HEK293 (cell line): ENCODE data around the gene PLA2G4C.

Experiments
- CTCF ChIA-PET: fragments of 350-600 bp; formaldehyde crosslinking; extraction: SDS; loops from one replicate; lab custom pipeline; 2021; ENCODE audit warnings: antibody characterized with exemption; lab: Yijun Ruan, JAX
- POLR2A ChIA-PET: fragments of 300-600 bp; formaldehyde crosslinking; extraction: SDS; loops from one replicate; lab custom pipeline; 2020; ENCODE audit warnings: antibody characterized with exemption, inconsistent platforms; lab: Yijun Ruan, JAX
- H3K27ac ChIP-seq: fragments of 200-500 bp; sonication (Bioruptor generic); 2 replicates; pipeline ENCODE4 v1.5.1; 2014; ENCODE audit warnings: low read depth, low read length, control low read depth, inconsistent platforms; ENCODE audit errors: extremely low read depth
- H3K36me3 ChIP-seq, 2 experiments: fragments of 200-500 bp in 1 of 2; sonication (Bioruptor generic) in 1 of 2; 1 replicate in 1 of 2; 2 replicates in 1 of 2; pipeline ENCODE4 v1.5.1; 2014 to 2017; ENCODE audit warnings: inconsistent platforms in 2 of 2, low read length in 2 of 2; ENCODE audit not compliant: control insufficient read depth in 2 of 2, insufficient read depth in 1 of 2
- H3K4me1 ChIP-seq: fragments of 200-500 bp; sonication (Bioruptor generic); 2 replicates; pipeline ENCODE4 v1.5.1; 2014; ENCODE audit warnings: mild to moderate bottlenecking, low read length, inconsistent platforms; ENCODE audit not compliant: control insufficient read depth, insufficient read depth
- H3K4me3 ChIP-seq: 2 replicates; pipeline ENCODE4 v1.5.1; 2011; ENCODE audit warnings: low read depth, mild to moderate bottlenecking, control low read depth, low read length, moderate library complexity
- H3K9me3 ChIP-seq: fragments of 200-500 bp; sonication (Bioruptor generic); 2 replicates; pipeline ENCODE4 v1.5.1; 2014; ENCODE audit warnings: low read depth, low read length, inconsistent platforms; ENCODE audit not compliant: control insufficient read depth, insufficient read depth
- BCL11A ChIP-seq: fragments of 450-650 bp; formaldehyde crosslinking; IDR thresholded peaks from 2 replicates; pipeline ENCODE4 v1.5.1; 2016; ENCODE audit warnings: low read depth, missing biosample characterization, missing genetic modification characterization
- EGR2 ChIP-seq: fragments of 450-650 bp; formaldehyde crosslinking; IDR thresholded peaks from 2 replicates; pipeline ENCODE4 v1.5.1; 2016; ENCODE audit warnings: low read depth, missing biosample characterization, missing genetic modification characterization
- KLF1 ChIP-seq: fragments of 450-650 bp; formaldehyde crosslinking; IDR thresholded peaks from 2 replicates; pipeline ENCODE4 v1.5.1; 2016; ENCODE audit warnings: missing biosample characterization, missing genetic modification characterization
- KLF16 ChIP-seq: fragments of 450-650 bp; formaldehyde crosslinking; IDR thresholded peaks from 2 replicates; pipeline ENCODE4 v1.5.1; 2017; ENCODE audit warnings: missing biosample characterization, missing genetic modification characterization
- OVOL3 ChIP-seq: fragments of 450-650 bp; formaldehyde crosslinking; IDR thresholded peaks from 2 replicates; pipeline ENCODE4 v1.5.1; 2016; ENCODE audit warnings: missing biosample characterization, missing genetic modification characterization
- PRDM1 ChIP-seq: fragments of 450-650 bp; formaldehyde crosslinking; IDR thresholded peaks from 2 replicates; pipeline ENCODE4; 2016; ENCODE audit warnings: missing biosample characterization, missing genetic modification characterization
- ZBTB1 ChIP-seq: fragments of 450-650 bp; formaldehyde crosslinking; IDR thresholded peaks from 2 replicates; pipeline ENCODE4 v1.5.1; 2016; ENCODE audit warnings: missing biosample characterization, missing genetic modification characterization
- ZBTB7A ChIP-seq: fragments of 450-650 bp; formaldehyde crosslinking; IDR thresholded peaks from 2 replicates; pipeline ENCODE4 v1.5.1; 2016; ENCODE audit warnings: low read depth, missing biosample characterization, missing genetic modification characterization
- ZFP41 ChIP-seq: fragments of 450-650 bp; formaldehyde crosslinking; IDR thresholded peaks from 2 replicates; pipeline ENCODE4 v1.5.1; 2016; ENCODE audit warnings: missing biosample characterization, missing genetic modification characterization, borderline replicate concordance
- ZNF112 ChIP-seq: fragments of 450-650 bp; formaldehyde crosslinking; IDR thresholded peaks from 2 replicates; pipeline ENCODE4 v1.5.0; 2017; ENCODE audit warnings: missing biosample characterization, missing genetic modification characterization
- ZNF121 ChIP-seq: fragments of 450-650 bp; formaldehyde crosslinking; IDR thresholded peaks from 2 replicates; pipeline ENCODE4 v1.5.1; 2016; ENCODE audit warnings: missing biosample characterization, missing genetic modification characterization
- ZNF23 ChIP-seq: fragments of 450-650 bp; formaldehyde crosslinking; IDR thresholded peaks from 2 replicates; pipeline ENCODE4 v1.5.1; 2016; ENCODE audit warnings: missing biosample characterization, missing genetic modification characterization, borderline replicate concordance
- ZNF292 ChIP-seq: fragments of 450-650 bp; formaldehyde crosslinking; IDR thresholded peaks from 2 replicates; pipeline ENCODE4 v1.5.1; 2016; ENCODE audit warnings: low read depth, missing biosample characterization, missing genetic modification characterization, borderline replicate concordance
- ZNF341 ChIP-seq: fragments of 450-650 bp; formaldehyde crosslinking; IDR thresholded peaks from 2 replicates; pipeline ENCODE4; 2016; ENCODE audit warnings: low read depth, missing biosample characterization, missing genetic modification characterization
- ZNF416 ChIP-seq: fragments of 450-650 bp; formaldehyde crosslinking; IDR thresholded peaks from 2 replicates; pipeline ENCODE4 v1.5.1; 2016; ENCODE audit warnings: missing biosample characterization, missing genetic modification characterization
- ZNF433 ChIP-seq: fragments of 450-650 bp; formaldehyde crosslinking; IDR thresholded peaks from 2 replicates; pipeline ENCODE4 v1.5.1; 2016; ENCODE audit warnings: missing biosample characterization, missing genetic modification characterization, low read depth
- ZNF473 ChIP-seq: fragments of 450-650 bp; formaldehyde crosslinking; IDR thresholded peaks from 2 replicates; pipeline ENCODE4 v1.5.1; 2017; ENCODE audit warnings: missing biosample characterization, missing genetic modification characterization
- ZNF529 ChIP-seq: fragments of 450-650 bp; formaldehyde crosslinking; IDR thresholded peaks from 2 replicates; pipeline ENCODE4 v1.5.1; 2017; ENCODE audit warnings: missing genetic modification characterization, missing biosample characterization; ENCODE audit not compliant: insufficient replicate concordance
- ZNF549 ChIP-seq: fragments of 450-650 bp; IDR thresholded peaks from 2 replicates; pipeline ENCODE4 v1.5.1; 2018; ENCODE audit warnings: missing biosample characterization, missing genetic modification characterization, mild to moderate bottlenecking, inconsistent platforms, moderate library complexity
- ZNF600 ChIP-seq: fragments of 450-650 bp; formaldehyde crosslinking; IDR thresholded peaks from 2 replicates; pipeline ENCODE4 v1.5.1; 2016; ENCODE audit warnings: missing biosample characterization, missing genetic modification characterization
- ZNF654 ChIP-seq: fragments of 450-650 bp; formaldehyde crosslinking; IDR thresholded peaks from 2 replicates; pipeline ENCODE4 v1.5.1; 2016; ENCODE audit warnings: low read depth, missing biosample characterization, missing genetic modification characterization
- ZNF76 ChIP-seq: fragments of 450-650 bp; formaldehyde crosslinking; IDR thresholded peaks from 2 replicates; pipeline ENCODE4; 2016; ENCODE audit warnings: low read depth, missing biosample characterization, missing genetic modification characterization, borderline replicate concordance
- ZNF785 ChIP-seq: fragments of 450-650 bp; formaldehyde crosslinking; IDR thresholded peaks from 2 replicates; pipeline ENCODE4 v1.5.1; 2016; ENCODE audit warnings: missing biosample characterization, missing genetic modification characterization
- TF ChIP-seq, protein P1 (sequence below): fragments of 450-650 bp; formaldehyde crosslinking; conservative IDR thresholded peaks from 2 replicates; pipeline ENCODE4 v1.5.1; 2016; ENCODE audit warnings: low read depth, missing biosample characterization, missing genetic modification characterization
- TF ChIP-seq, protein P2 (sequence below): fragments of 450-650 bp; formaldehyde crosslinking; IDR thresholded peaks from 2 replicates; pipeline ENCODE4 v1.5.1; 2017; ENCODE audit warnings: missing biosample characterization, missing genetic modification characterization

PLA2G4C gene

DNA sequence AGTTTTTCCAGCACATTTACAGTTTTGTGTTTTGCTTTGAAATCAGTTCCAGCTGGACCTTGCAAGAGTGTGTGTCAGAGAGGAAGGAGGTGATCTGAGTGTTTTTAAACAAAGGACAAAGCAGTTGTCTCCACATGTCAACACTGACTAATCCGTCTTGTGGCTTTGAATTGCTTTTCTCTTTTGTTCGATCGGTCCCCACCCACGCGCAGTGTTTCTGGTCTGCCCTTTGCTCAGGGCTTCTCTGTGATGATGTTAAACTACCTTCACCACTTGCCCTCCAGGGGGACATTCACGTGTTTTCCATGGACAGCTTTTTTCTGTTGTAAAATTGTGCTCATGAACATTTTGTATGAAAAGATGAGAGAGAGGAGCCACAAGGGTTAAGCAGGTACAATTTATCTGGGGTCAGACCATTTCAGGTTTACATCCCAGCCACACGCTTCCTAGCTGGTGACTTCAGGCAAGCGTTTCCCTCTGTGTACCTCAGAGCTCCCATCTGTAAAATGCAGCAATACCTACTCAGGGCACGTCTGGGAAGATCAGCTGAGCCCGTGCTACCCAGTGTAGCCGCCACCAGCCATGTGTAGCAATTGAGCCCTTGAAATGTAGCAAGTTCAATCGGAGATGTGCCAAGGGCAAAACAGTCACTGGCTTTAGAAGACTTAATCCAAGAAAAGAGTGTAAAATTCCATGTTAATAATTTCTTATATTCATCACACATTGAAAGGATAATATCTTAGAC lies 13.5 kb upstream of the PLA2G4C start:
- Histone ChIP-seq H3K4me3 (no peak overlapping the region), H3K9me3 (no peaks in the 10 kb centered on the region), H3K4me1 (no peaks in the 10 kb centered on the region), H3K27ac (no peak overlapping the region), H3K36me3 (peaks cover 64 to 87% of the 10 kb centered on the region in 2 experiments)
- ChIA-PET CTCF (interaction anchor here (0.6 to 2.1 kb wide), 7 partner anchors 8 to 1039 kb away, joined by 3 to 10 read pairs (median 6); partner anchors contain the start of gene PLA2G4C), POLR2A (interaction anchor here (0.7 to 1.9 kb wide), 2 partner anchors 14 to 82 kb away, joined by 5 to 6 read pairs; partner anchors contain the start of gene PLA2G4C)
- 0 out of 2 replicates have a peak, but pooled peaks have one; percentile 5 for TF ChIP-seq EGR2 (tag by site-specific recombination)
- no peak for TF ChIP-seq BCL11A (tag by site-specific recombination)
- no peak for TF ChIP-seq ZNF529 (tag by site-specific recombination)

DNA sequence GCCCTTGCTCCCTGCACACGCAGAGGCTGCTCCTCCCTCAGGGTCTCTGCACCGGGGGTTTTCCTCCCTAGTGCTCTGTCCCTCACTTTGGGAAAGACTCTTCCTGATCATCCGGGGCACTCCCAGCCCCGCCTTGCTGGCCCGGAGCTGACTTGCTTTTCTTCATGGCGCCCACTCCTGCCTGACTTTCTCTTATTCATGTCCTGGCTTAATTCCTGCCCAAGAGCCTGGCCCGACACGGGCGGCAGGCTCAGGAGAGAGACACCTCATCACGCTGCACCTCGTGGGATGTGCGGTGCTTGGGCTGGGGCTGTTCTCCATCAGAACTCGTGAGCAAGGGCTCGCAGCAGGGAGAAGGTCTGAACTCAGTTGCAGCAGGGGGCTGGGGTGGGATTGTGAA lies 11.8 kb upstream of the PLA2G4C start:
- POLR2A ChIA-PET, result interaction anchor here (1.9 kb wide), 1 partner anchor 12 kb away, joined by 5 read pairs; the partner anchor contains the start of gene PLA2G4C
- no peaks in the 10 kb centered on the region for H3K9me3 ChIP-seq
- H3K36me3 ChIP-seq, result peaks cover 68 to 87% of the 10 kb centered on the region in 2 experiments
- CTCF ChIA-PET, result interaction anchor here (2.1 kb wide), 1 partner anchor 30 kb away, joined by 10 read pairs; no protein-coding TSS in a partner anchor
- no peaks in the 10 kb centered on the region for H3K4me1 ChIP-seq
- TF ChIP-seq ZNF600 (tag by site-specific recombination) (no peak), ZNF292 (tag by site-specific recombination) (no peak), ZFP41 (tag by site-specific recombination) (no peak), ZNF341 (tag by site-specific recombination) (no peak)
- no peak overlapping the region for H3K4me3 ChIP-seq
- no peak overlapping the region for H3K27ac ChIP-seq

DNA sequence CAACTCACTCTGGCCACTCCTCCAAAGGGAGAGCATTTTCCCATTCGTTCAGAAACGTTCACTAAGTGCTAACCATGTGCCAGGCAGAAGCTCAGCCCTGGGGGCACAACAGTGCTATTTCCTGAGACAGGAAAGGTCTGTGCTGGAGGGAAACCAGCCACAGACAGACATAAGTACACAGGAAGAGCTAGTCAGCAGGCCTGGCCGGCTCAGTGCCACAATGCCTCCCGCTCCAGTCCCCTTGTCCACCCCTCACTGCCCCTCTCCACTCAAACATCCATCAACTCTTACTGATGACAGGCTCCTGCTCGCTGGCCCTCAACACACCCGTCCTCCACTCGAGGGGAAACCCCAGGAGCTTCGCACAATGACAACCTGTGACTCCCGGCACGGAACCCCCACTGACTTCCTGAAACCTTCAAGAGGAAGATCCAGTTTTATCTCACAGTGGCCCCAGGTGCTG lies 11.3 kb upstream of the PLA2G4C start:
- no peak overlapping the region for H3K27ac ChIP-seq
- CTCF ChIA-PET, result no interaction called here
- TF ChIP-seq ZNF76 (no peak), ZNF23 (tag by site-specific recombination) (no peak), ZNF433 (tag by site-specific recombination) (no peak), KLF16 (tag by site-specific recombination) (no peak), PRDM1 (tag by site-specific recombination) (no peak), ZNF112 (tag by site-specific recombination) (no peak), OVOL3 (tag by site-specific recombination) (no peak), ZBTB7A (tag by site-specific recombination) (no peak), ZNF549 (tag by site-specific recombination) (no peak), ZNF121 (tag by site-specific recombination) (no peak), ZNF416 (tag by site-specific recombination) (no peak), KLF1 (tag by site-specific recombination) (no peak), ZNF473 (tag by site-specific recombination) (no peak), ZNF785 (tag by site-specific recombination) (no peak), ZBTB1 (tag by site-specific recombination) (no peak), ZNF654 (tag by site-specific recombination) (no peak)
- TF ChIP-seq, protein P1, sequence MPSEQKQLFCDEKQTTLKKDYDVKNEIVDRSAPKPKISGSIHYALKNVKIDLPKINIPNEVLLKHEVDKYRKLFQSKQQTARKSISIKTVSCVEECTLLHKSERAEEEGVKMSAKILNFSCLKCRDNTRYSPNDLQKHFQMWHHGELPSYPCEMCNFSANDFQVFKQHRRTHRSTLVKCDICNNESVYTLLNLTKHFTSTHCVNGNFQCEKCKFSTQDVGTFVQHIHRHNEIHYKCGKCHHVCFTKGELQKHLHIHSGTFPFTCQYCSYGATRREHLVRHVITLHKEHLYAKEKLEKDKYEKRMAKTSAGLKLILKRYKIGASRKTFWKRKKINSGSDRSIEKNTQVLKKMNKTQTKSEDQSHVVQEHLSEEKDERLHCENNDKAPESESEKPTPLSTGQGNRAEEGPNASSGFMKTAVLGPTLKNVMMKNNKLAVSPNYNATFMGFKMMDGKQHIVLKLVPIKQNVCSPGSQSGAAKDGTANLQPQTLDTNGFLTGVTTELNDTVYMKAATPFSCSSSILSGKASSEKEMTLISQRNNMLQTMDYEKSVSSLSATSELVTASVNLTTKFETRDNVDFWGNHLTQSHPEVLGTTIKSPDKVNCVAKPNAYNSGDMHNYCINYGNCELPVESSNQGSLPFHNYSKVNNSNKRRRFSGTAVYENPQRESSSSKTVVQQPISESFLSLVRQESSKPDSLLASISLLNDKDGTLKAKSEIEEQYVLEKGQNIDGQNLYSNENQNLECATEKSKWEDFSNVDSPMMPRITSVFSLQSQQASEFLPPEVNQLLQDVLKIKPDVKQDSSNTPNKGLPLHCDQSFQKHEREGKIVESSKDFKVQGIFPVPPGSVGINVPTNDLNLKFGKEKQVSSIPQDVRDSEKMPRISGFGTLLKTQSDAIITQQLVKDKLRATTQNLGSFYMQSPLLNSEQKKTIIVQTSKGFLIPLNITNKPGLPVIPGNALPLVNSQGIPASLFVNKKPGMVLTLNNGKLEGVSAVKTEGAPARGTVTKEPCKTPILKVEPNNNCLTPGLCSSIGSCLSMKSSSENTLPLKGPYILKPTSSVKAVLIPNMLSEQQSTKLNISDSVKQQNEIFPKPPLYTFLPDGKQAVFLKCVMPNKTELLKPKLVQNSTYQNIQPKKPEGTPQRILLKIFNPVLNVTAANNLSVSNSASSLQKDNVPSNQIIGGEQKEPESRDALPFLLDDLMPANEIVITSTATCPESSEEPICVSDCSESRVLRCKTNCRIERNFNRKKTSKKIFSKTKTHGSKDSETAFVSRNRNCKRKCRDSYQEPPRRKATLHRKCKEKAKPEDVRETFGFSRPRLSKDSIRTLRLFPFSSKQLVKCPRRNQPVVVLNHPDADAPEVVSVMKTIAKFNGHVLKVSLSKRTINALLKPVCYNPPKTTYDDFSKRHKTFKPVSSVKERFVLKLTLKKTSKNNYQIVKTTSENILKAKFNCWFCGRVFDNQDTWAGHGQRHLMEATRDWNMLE, result no peak
- TF ChIP-seq, protein P2, sequence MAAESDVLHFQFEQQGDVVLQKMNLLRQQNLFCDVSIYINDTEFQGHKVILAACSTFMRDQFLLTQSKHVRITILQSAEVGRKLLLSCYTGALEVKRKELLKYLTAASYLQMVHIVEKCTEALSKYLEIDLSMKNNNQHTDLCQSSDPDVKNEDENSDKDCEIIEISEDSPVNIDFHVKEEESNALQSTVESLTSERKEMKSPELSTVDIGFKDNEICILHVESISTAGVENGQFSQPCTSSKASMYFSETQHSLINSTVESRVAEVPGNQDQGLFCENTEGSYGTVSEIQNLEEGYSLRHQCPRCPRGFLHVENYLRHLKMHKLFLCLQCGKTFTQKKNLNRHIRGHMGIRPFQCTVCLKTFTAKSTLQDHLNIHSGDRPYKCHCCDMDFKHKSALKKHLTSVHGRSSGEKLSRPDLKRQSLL (tag by site-specific recombination), result no peak
- TF ChIP-seq, all 188 proteins: peak for 0
- POLR2A ChIA-PET, result interaction anchor here (1.9 kb wide), 1 partner anchor 12 kb away, joined by 5 read pairs; the partner anchor contains the start of gene PLA2G4C
- Histone ChIP-seq H3K9me3 (no peaks in the 10 kb centered on the region), H3K4me1 (no peaks in the 10 kb centered on the region), H3K36me3 (peaks cover 71 to 83% of the 10 kb centered on the region in 2 experiments), H3K4me3 (no peak overlapping the region)
